PC-3 (cell line): ENCODE data around the gene HOXB2. TPM values are rescaled to one million over a fixed set of nuclear protein-coding genes. Genes with fewer than 3 reads are reported as not detected.

Source experiments
- ATAC-seq: fragments of 200-7000 bp; cut with Tn5 transposase; 2 replicates; pipeline ENCODE4 v1.9.1; 2020; ENCODE audit warnings: mild to moderate bottlenecking, moderate library complexity
- BruUV-seq: library from RNA; stranded (reverse); fragments of 400-500 nt; replicated peaks from 2 replicates; lab custom pipeline; 2021; lab: Mats Ljungman, UMichigan
- CTCF ChIA-PET: fragments of 300-600 bp; sonication (Branson Sonifier 250); formaldehyde crosslinking; loops from one replicate; lab custom pipeline; 2022; ENCODE audit warnings: antibody characterized with exemption; lab: Charles Lee
- POLR2A ChIA-PET: fragments of 300-600 bp; sonication (Branson Sonifier 250); formaldehyde crosslinking; loops from one replicate; lab custom pipeline; 2022; ENCODE audit warnings: antibody characterized with exemption; ENCODE audit not compliant: unreplicated experiment; lab: Charles Lee
- DNase-seq: peaks from one replicate; pipeline ENCODE4 v3.0.0-alpha.2; 2015
- H2AFZ ChIP-seq: fragments of 300-600 bp; sonication (generic); 2 replicates; pipeline ENCODE4 v1.6.0; 2016; ENCODE audit warnings: antibody characterized with exemption, low read length
- H3F3A ChIP-seq: fragments of 300-600 bp; sonication (generic); one replicate; pipeline ENCODE4 v1.6.0; 2017; ENCODE audit warnings: antibody characterized with exemption, low read length, control low read depth, mild to moderate bottlenecking; ENCODE audit not compliant: unreplicated experiment
- H3K27ac ChIP-seq: fragments of 300-600 bp; sonication (generic); 2 replicates; pipeline ENCODE4 v1.5.1; 2016; ENCODE audit warnings: mild to moderate bottlenecking, low read length
- H3K27me3 ChIP-seq: fragments of 300-600 bp; sonication (generic); 2 replicates; pipeline ENCODE4 v1.6.1; 2016; ENCODE audit warnings: low read length, mixed read lengths
- H3K36me3 ChIP-seq: fragments of 300-600 bp; sonication (generic); 2 replicates; pipeline ENCODE4 v1.6.1; 2016; ENCODE audit warnings: low read depth, mixed run types, low read length, mixed read lengths
- H3K4me1 ChIP-seq: fragments of 300-600 bp; sonication (generic); 2 replicates; pipeline ENCODE4 v1.5.1; 2016; ENCODE audit warnings: low read length; ENCODE audit not compliant: insufficient read depth
- H3K4me2 ChIP-seq: fragments of 300-600 bp; sonication (generic); 2 replicates; pipeline ENCODE4 v1.6.0; 2016; ENCODE audit warnings: low read length
- H3K4me3 ChIP-seq: fragments of 300-600 bp; sonication (generic); 2 replicates; pipeline ENCODE4 v1.5.1; 2016; ENCODE audit warnings: mild to moderate bottlenecking, low read length, mixed read lengths
- H3K79me2 ChIP-seq: fragments of 300-600 bp; sonication (generic); 2 replicates; pipeline ENCODE4 v1.6.1; 2017; ENCODE audit warnings: low read length, mixed read lengths
- H3K9ac ChIP-seq: fragments of 300-600 bp; sonication (generic); 2 replicates; pipeline ENCODE4 v1.6.0; 2016; ENCODE audit warnings: mild to moderate bottlenecking, low read length
- H3K9me2 ChIP-seq: fragments of 300-600 bp; sonication (generic); replicated peaks from 2 replicates; pipeline ENCODE4 v1.6.1; 2016; ENCODE audit warnings: mixed run types, low read length, mixed read lengths
- H3K9me3 ChIP-seq: fragments of 300-600 bp; sonication (generic); 2 replicates; pipeline ENCODE4 v1.6.1; 2016; ENCODE audit warnings: low read length, mixed read lengths
- H4K20me1 ChIP-seq: fragments of 300-600 bp; sonication (generic); 2 replicates; pipeline ENCODE4 v1.6.1; 2016; ENCODE audit warnings: low read length, mixed read lengths
- CTCF ChIP-seq: fragments of 300-600 bp; sonication (generic); conservative IDR thresholded peaks from 2 replicates; pipeline ENCODE4 v1.5.1; 2017; ENCODE audit warnings: antibody characterized with exemption, low read depth, mild to moderate bottlenecking, low read length
- EZH2 ChIP-seq: fragments of 300-600 bp; sonication (generic); IDR thresholded peaks from one replicate; pipeline ENCODE4 v1.6.1; 2017; ENCODE audit warnings: antibody characterized with exemption, mild to moderate bottlenecking, low read length; ENCODE audit not compliant: unreplicated experiment
- EZH2phosphoT487 ChIP-seq: fragments of 300-600 bp; sonication (generic); IDR thresholded peaks from 2 replicates; pipeline ENCODE4 v1.6.1; 2018; ENCODE audit warnings: mild to moderate bottlenecking, antibody characterized with exemption, low read length, borderline replicate concordance
- intact Hi-C: fragments of 100-400 bp; cut with micrococcal nuclease; formaldehyde crosslinking; loops from 2 replicates; pipeline ENCODE4 v1.9.0; 2023
- total RNA-seq: library from RNA; depleted of rRNA; stranded (reverse); fragments of >200 nt; gene quantifications from 2 replicates; pipeline ENCODE4 v1.2.3, GENCODE V29; 2014

The HOXB2 gene
- total RNA-seq, 1 experiment from 2014 or later: 1.1 TPM

DNA sequence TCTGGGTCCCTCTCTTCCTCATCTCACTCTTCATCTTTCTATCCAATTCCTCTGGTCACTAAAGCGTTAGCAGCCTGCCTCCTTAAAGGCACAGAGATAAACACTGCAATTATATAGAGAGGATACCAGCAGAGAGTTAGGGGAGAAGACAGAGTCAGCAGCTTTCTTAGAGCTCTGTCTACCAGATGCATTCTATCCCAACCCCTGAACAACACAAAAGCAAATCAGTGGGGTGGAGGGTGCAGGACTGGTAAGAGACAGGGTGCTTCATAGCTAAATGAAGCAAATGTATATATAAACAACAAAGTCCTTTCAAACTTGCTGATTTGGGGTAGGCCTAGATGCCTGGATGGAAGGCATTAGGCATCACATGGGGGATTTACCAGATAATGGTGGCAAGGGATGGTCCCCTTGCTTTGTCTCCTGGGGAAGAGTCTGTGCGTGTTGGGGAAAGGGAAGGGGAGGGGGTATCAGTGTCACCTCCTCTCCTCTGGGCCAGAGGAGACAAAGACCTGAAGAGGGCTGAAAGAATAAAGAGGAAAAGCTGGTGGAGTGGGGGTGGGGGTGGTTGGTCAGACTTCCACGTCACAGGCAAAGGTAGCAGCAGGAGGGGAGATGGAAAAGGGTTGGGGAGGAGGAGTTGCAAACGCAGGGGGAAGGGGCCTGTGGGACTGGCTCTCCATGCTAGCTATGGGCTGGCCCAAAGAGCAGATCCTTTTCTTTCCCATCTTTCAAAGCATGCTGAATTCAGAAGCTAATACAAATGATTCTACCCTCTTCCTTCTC is 21.2 kb upstream of the HOXB2 start:
- intact Hi-C loops: no loop called here
- H3K36me3 ChIP-seq: no peaks in the 10 kb centered on the region
- no peak for ATAC-seq
- ChIA-PET POLR2A (no interaction called here), CTCF (interaction anchor here (0.6 kb wide), 1 partner anchor 11 kb away, joined by 3 read pairs; no protein-coding TSS in a partner anchor)
- no peak for DNase-seq
- H3K9me3 ChIP-seq: no peaks in the 10 kb centered on the region
- no peaks in the 10 kb centered on the region for H3F3A ChIP-seq
- H4K20me1 ChIP-seq: no peaks in the 10 kb centered on the region
- no peaks in the 10 kb centered on the region for H3K4me1 ChIP-seq
- no peaks in the 10 kb centered on the region for H3K9me2 ChIP-seq
- H2AFZ ChIP-seq: no peak overlapping the region
- H3K27ac ChIP-seq: no peak overlapping the region
- TF ChIP-seq CTCF: no peak
- H3K9ac ChIP-seq: no peak overlapping the region
- no peaks in the 10 kb centered on the region for H3K79me2 ChIP-seq
- BruUV-seq: no TSS peak
- no peaks in the 10 kb centered on the region for H3K27me3 ChIP-seq
- H3K4me2 ChIP-seq: no peak overlapping the region
- no peak overlapping the region for H3K4me3 ChIP-seq

GRCh38 chr17:48565022-48565554 is 20.2 kb upstream of the HOXB2 start:
- Histone ChIP-seq H3K27me3 (no peaks in the 10 kb centered on the region), H3F3A (no peaks in the 10 kb centered on the region), H3K9ac (no peak overlapping the region), H3K36me3 (no peaks in the 10 kb centered on the region), H3K9me2 (no peaks in the 10 kb centered on the region), H3K27ac (no peak overlapping the region), H3K4me1 (no peaks in the 10 kb centered on the region), H4K20me1 (no peaks in the 10 kb centered on the region), H3K4me2 (no peak overlapping the region), H3K9me3 (no peaks in the 10 kb centered on the region), H3K79me2 (no peaks in the 10 kb centered on the region), H3K4me3 (no peak overlapping the region), H2AFZ (no peak overlapping the region)
- no TSS peak for BruUV-seq
- ATAC-seq: no peak
- intact Hi-C loops: no loop called here
- no peak for DNase-seq
- ChIA-PET POLR2A (no interaction called here), CTCF (no interaction called here)
- TF ChIP-seq EZH2phosphoT487: no peak
- TF ChIP-seq CTCF: no peak
- no peak for TF ChIP-seq EZH2
